Measurements from ENCODE around the gene CBL. TPM values are rescaled to one million over a fixed set of nuclear protein-coding genes. Genes with fewer than 3 reads are reported as not detected.

Gene CBL
- total RNA-seq, 2 donors from 2014 or later: 35.9 to 41.7 TPM

DNA sequence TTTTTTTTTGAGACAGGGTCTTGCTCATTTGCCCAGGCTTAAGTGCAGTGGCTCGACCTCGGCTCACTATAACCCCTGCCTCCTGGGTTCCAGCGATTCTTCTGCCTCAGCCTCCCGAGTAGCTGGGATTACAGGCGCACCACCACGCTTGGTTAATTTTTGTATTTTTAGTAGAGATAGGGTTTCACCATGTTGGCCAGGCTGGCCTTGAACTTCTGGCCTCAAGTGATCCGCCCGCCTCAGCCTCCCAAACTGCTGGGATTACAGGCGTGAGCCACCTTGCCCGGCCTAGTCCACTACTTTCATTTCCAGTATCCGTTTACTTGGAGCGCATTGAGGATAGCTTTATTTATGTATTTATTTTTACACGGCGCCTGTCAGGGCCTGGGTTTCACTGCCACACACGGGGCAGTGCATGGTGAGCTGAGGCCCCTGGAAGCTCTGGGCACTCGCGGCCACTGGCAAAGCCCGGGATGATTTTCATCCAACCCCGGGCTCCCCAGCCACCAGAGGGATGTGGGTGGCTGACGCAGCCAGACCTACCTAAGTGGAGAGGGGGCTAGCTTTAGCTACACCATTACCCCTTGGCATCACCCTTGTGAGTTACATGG lies 116.9 kb downstream of the CBL start:
- H3K4me3 Mint-ChIP-seq: peak overlapping the region; percentile 3
- H3K27me3 Mint-ChIP-seq: no peaks in the 10 kb centered on the region
- H3K27ac Mint-ChIP-seq: no peak overlapping the region
- no peaks in the 10 kb centered on the region for H3K36me3 Mint-ChIP-seq (ENCODE audit: low read depth)
- no peaks in the 10 kb centered on the region for H3K9me3 Mint-ChIP-seq
- no peak for ATAC-seq (replicated peaks)
- H3K4me1 Mint-ChIP-seq: peaks cover 22% of the 10 kb centered on the region

DNA sequence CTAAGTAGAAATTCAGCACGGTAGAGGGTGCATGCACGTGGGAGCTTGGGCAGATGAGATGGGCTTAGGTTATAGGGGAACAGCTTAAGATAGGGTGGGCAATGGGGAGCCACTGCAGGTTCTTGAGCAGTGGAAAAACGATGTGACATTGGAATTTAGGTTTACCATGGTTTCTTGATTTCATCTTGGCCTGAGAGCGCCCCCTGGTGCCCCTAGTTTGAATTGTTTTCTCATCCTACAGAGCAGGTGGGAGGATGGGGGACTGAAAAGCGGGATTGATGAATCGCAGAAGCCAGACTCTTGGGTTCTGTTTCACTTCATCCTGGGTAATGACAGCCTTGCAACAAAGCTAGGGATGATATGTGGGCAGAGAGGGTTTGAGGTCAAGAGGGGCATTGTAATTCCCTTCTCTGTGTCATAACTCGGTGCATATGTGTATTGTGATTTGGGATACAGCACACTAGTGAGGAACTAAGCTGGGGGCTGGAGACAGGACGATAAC lies 117.4 kb downstream of the CBL start:
- H3K9me3 Mint-ChIP-seq: no peaks in the 10 kb centered on the region
- peak overlapping the region; percentile 3 for H3K4me3 Mint-ChIP-seq
- H3K27ac Mint-ChIP-seq: no peak overlapping the region
- H3K27me3 Mint-ChIP-seq: no peaks in the 10 kb centered on the region
- no peaks in the 10 kb centered on the region for H3K36me3 Mint-ChIP-seq (ENCODE audit: low read depth)
- H3K4me1 Mint-ChIP-seq: peaks cover 19% of the 10 kb centered on the region
- ATAC-seq (replicated peaks): no peak

DNA sequence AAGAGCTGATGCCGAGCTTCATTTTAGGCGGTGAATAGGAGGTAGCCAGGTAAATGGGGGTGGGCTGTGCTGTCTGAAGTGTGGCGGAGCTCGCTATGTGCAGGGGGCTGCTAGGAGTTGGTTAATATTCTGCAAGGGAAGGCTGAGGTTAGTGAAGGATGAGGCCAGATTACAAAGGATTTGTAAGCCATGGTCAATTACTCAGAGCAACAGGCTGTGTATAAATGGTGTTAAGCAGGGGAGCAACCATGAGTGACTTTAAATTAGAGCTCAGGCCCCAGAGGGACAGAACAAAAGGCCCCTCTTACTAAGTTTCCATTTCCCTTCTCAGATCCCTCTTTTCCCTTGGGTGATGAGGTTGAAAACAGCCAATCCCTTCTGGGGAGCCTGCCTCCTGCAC lies 118.0 kb downstream of the CBL start:
- Mint-ChIP-seq H3K4me3 (no peak overlapping the region), H3K9me3 (no peaks in the 10 kb centered on the region), H3K36me3 (ENCODE audit: low read depth) (no peaks in the 10 kb centered on the region), H3K27me3 (peaks cover 3% of the 10 kb centered on the region), H3K4me1 (peaks cover 14% of the 10 kb centered on the region), H3K27ac (no peak overlapping the region)
- no peak for ATAC-seq (replicated peaks)

DNA sequence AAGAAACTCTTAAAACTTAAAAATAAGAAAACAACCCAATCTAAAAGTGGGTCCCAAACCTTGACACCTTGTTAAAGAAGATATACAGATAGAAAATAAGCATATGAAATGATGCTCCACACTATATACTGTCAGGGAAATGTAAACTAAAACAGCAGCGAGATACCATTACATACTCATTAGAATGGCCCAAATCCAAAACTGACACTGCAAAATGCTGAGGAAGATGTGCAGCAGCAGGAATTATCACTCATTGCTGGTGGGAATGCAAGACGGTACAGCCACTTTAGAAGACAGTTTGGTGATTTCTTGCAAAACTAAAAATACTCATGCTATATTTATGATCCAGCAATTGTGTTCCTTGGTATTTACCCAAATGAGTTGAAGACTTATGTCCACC lies 123.2 kb downstream of the CBL start:
- no peaks in the 10 kb centered on the region for H3K9me3 Mint-ChIP-seq
- no peaks in the 10 kb centered on the region for H3K4me1 Mint-ChIP-seq
- no peaks in the 10 kb centered on the region for H3K36me3 Mint-ChIP-seq (ENCODE audit: low read depth)
- no peak overlapping the region for H3K27ac Mint-ChIP-seq
- no peak for ATAC-seq (replicated peaks)
- H3K27me3 Mint-ChIP-seq: peaks cover 13% of the 10 kb centered on the region
- no peak overlapping the region for H3K4me3 Mint-ChIP-seq

DNA sequence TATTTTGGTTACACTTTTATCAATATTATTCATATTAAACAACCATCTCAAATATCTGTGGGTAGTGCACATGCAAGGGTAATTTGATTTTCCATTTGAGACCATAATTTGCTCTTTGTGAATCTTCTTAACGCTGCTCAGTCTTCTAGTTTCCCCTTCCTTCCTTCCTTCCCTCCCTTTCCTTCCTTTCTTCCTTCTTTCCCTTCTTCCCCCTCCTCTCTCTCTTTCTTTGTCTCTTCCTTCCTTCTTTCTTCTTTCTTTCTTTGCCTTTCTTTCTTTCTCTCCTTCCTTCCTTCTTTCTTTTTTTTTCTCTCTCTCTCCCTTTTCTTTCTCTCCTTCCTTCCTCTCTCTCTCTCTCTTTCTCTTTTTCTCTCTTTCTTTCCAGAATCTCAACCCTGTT lies 124.1 kb downstream of the CBL start:
- Mint-ChIP-seq H3K27ac (no peak overlapping the region), H3K27me3 (peaks cover 13% of the 10 kb centered on the region), H3K4me1 (no peaks in the 10 kb centered on the region), H3K36me3 (ENCODE audit: low read depth) (no peaks in the 10 kb centered on the region), H3K9me3 (no peaks in the 10 kb centered on the region), H3K4me3 (no peak overlapping the region)
- ATAC-seq (replicated peaks): no peak

DNA sequence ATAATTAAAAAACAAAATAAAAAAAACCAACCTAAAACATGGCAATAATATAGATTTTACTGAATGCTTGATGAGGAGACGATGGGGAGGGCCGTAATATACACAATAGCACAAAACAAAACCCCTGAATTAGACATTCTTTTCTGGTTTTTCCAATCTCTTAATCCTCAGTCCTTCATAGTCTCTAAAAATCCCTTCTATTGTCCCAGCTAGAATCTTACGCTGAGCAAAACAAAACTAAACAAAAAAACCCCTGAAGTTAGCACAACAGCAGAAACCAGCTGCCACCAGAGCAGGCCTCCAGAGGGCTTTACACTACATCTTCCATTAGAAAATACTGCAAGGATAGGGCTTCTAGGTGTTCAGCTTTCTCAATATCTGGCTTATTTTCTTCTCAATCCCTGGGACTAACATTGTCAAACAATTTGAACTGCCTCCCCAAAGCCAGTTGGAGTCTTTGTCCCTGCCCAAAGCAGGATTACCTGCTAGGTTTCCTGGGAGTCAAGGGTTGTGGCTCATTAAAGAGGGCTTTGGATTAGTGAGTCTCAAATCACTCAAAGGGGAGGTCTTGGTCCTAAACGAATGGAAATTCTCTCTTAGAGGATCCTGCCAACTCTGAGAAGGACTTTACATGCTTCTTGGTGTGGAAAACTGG lies 126.1 kb downstream of the CBL start:
- Mint-ChIP-seq H3K4me1 (no peaks in the 10 kb centered on the region), H3K9me3 (no peaks in the 10 kb centered on the region), H3K36me3 (ENCODE audit: low read depth) (no peaks in the 10 kb centered on the region), H3K27ac (peak overlapping the region; percentile 93), H3K27me3 (peaks cover 13% of the 10 kb centered on the region), H3K4me3 (peak overlapping the region; percentile 93)
- no peak for ATAC-seq (replicated peaks)

DNA sequence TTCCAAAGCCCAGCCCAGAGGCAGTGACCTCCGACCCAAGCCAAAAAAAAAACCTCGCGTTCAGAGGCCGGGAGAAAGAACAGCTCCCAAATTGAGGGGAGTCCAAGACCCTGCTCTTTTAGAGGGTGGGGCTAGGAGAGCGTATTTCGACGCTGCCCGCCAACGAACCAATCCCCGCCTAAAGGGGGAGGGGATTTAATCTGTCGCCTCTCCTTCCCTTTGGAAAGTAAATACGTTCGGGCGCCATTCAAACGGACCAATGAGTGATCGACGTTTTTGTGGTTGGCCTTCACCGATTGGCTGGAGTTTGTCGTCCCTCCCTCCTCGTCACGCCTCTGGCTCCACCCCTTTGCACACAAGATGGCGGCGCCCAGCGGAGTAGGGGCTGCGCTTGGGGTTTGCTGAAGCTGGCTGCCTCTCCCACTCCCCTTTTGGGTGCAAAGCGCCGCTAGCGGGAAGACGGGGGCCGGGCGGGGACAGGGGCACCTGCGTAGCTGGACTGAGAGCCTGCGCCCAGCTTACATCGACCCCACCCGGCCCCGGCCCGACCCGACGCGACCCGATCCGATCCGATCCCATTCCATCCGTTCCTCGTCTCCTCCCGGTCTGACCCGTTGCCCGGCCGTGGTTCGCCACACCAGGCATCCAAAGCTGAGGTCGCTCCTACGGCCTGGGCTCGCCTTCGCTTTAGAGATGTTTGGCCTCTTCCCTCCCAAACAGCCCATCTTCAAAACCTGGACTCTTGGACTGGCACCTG lies 128.2 kb downstream of the CBL start, which contains the start of gene RNF26:
Gene RNF26, plus strand, starts transcription at position 354 of the 757 bp plus-strand sequence. CDS start 596 bp downstream, outside the sequence.
- Mint-ChIP-seq H3K9me3 (no peaks in the 10 kb centered on the region), H3K27me3 (peaks cover 14% of the 10 kb centered on the region), H3K4me1 (peaks cover 6% of the 10 kb centered on the region), H3K4me3 (peak within 1 kb of the TSS; percentile 93), H3K36me3 (ENCODE audit: low read depth) (peaks cover 4% of the 10 kb centered on the region), H3K27ac (peak within 1 kb of the TSS; percentile 93)
- ATAC-seq (replicated peaks): peak; percentile 98

DNA sequence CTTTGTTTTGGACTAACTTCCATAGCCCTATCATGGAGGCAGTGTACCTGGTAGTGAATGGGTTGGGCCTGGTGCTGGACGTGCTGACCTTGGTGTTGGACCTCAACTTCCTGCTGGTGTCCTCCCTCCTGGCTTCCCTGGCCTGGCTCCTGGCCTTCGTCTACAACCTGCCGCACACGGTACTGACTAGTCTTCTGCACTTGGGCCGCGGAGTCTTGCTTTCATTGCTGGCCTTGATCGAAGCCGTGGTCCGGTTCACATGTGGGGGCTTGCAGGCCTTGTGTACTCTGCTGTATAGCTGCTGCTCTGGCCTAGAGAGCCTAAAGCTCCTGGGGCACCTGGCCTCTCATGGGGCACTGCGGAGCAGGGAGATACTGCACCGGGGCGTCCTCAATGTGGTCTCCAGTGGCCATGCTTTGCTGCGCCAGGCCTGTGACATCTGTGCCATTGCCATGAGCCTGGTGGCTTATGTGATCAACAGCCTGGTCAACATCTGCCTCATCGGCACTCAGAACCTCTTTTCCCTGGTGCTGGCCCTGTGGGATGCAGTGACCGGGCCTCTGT lies 129.0 kb downstream of the CBL start:
- Mint-ChIP-seq H3K27me3 (peaks cover 12% of the 10 kb centered on the region), H3K9me3 (no peaks in the 10 kb centered on the region), H3K36me3 (ENCODE audit: low read depth) (peaks cover 6% of the 10 kb centered on the region), H3K27ac (peak overlapping the region; percentile 93), H3K4me3 (peak overlapping the region; percentile 93), H3K4me1 (peaks cover 6% of the 10 kb centered on the region)
- ATAC-seq (replicated peaks): no peak

DNA sequence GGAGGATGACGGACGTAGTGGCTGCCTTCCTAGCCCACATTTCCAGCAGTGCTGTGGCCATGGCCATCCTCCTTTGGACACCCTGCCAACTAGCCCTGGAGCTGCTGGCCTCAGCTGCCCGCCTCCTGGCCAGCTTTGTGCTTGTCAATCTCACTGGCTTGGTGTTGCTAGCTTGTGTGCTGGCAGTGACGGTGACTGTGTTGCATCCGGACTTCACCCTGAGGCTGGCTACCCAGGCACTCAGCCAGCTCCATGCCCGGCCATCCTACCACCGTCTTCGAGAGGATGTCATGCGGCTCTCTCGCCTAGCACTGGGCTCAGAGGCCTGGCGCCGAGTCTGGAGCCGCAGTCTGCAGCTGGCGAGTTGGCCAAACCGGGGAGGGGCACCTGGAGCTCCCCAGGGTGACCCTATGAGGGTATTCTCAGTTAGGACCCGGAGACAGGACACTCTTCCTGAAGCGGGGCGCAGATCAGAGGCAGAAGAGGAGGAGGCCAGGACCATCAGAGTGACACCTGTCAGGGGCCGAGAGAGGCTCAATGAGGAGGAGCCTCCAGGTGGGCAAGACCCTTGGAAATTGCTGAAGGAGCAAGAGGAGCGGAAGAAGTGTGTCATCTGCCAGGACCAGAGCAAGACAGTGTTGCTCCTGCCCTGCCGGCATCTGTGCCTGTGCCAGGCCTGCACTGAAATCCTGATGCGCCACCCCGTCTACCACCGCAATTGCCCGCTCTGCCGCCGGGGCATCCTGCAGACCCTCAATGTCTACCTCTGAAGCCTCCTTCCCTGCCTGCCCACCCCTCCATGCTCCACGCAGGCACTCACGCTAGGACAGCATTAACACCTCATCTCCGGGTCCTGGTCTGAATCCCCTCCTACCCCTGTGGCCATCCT lies 129.8 kb downstream of the CBL start:
- Mint-ChIP-seq H3K36me3 (ENCODE audit: low read depth) (peaks cover 6% of the 10 kb centered on the region), H3K4me1 (peaks cover 8% of the 10 kb centered on the region), H3K9me3 (no peaks in the 10 kb centered on the region), H3K27me3 (peaks cover 10% of the 10 kb centered on the region), H3K27ac (no peak overlapping the region), H3K4me3 (peak overlapping the region; percentile 93)
- no peak for ATAC-seq (replicated peaks)

DNA sequence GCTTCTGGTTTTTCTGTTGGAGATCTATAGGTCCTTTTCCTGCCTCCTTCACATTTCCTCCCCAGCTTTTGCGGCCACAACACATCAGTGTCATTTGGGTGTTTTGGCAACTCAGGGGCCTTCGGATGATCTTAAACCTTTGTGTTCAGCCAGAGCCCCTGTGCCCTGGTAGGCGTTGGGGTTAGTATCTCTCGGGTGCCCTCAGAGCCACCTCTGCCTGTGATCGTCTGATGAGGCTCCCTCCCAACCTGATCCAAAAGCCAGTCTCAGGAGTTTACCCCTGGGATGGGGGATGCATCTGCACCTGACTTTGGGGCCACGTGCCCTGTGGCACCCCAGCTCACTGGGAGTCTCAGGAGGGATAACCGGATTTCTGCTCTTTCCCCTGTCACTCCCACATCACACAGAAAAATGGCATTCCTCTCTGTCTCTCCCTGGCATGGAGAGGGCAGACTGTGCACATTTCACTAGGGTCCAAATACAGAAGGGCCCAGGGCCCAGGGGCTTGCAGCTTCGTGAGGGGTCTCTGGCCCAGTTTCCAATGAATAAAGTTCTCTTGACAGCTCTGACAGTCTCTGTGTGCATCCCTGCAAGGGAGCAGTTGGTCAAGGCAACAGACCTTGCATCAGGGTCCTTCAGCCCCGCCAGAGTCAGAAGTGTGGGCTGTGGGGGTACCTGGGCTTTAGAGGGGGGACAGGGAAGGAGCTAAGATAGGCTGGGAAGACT lies 130.8 kb downstream of the CBL start:
- Mint-ChIP-seq H3K9me3 (no peaks in the 10 kb centered on the region), H3K27me3 (peaks cover 17% of the 10 kb centered on the region), H3K4me1 (peaks cover 12% of the 10 kb centered on the region), H3K4me3 (peak overlapping the region; percentile 38), H3K36me3 (ENCODE audit: low read depth) (peaks cover 6% of the 10 kb centered on the region), H3K27ac (no peak overlapping the region)
- no peak for ATAC-seq (replicated peaks)

DNA sequence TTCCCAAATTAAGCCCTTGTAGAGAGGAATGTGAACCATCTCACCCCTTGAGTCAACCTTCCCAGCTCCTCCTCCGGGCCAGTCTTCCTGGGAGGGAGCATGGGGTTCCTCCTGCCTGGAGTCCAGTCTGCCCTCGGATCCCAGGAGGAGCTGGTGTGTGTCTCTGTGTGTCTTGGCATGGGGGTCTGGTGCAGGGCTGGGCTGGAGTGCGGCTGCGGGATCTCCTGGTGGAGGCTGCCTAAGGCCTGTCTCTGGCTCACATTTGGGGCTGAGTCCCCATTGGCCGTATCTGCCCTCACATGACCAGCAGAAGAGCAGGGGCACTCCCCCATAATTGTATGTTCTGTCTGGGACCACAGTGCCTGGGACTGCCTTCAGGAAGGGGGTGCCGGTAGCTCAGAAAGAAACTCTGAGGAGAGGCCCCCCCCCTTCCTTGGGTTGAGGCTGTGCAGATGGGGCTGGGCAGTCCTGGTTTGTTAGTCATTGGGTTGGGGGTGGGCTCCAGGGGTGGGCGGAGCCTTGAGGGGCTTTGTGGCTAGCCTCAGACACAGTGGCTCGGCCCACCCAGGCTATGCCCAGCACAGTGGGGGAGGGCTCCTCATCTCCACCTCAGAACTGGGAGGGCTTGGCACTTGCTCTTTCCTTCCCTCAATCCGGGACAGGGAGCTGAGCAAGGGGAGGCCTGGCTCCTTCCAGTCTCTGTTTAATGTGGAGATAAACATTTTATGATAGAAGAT lies 131.6 kb downstream of the CBL start:
- no peaks in the 10 kb centered on the region for H3K9me3 Mint-ChIP-seq
- H3K27ac Mint-ChIP-seq: no peak overlapping the region
- peaks cover 19% of the 10 kb centered on the region for H3K27me3 Mint-ChIP-seq
- ATAC-seq (replicated peaks): no peak
- no peak overlapping the region for H3K4me3 Mint-ChIP-seq
- H3K4me1 Mint-ChIP-seq: peaks cover 12% of the 10 kb centered on the region
- H3K36me3 Mint-ChIP-seq (ENCODE audit: low read depth): peaks cover 6% of the 10 kb centered on the region

DNA sequence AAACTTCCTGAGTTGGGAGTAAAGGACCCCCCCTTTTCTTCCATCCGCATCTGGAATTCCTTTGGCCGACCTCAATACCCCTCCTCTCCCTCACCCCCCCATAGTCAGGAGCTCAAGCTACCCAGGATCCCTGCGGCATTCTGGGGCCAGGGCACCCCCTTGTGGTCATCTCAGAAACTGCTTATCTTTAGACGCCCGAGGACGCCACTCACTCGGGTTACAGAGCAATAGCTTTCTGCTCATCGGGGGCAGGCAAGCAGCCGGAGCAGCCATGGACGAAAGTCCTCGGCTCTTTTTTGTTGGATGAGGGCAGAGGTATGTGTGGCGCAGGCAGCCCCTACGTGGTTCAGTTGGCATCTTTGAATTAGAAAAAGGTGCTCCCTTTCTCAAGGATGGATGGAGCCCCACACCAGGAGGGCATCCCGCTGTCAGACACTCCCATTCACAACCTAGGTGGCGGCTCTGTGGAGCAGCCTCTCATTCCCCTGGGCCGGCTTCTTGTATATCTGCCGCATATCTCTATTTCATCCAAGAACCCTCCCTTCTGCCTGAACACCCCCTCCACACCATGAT lies 132.3 kb downstream of the CBL start:
- Mint-ChIP-seq H3K27ac (no peak overlapping the region), H3K36me3 (ENCODE audit: low read depth) (peaks cover 6% of the 10 kb centered on the region), H3K27me3 (peaks cover 25% of the 10 kb centered on the region), H3K9me3 (no peaks in the 10 kb centered on the region), H3K4me3 (peak overlapping the region; percentile 41), H3K4me1 (peaks cover 12% of the 10 kb centered on the region)
- ATAC-seq (replicated peaks): peak; percentile 29
